Hippocampal formation (tissue), 2 donors: ENCODE measurements around the gene AFTPH.
A peak's percentile ranks its signal among the peaks of the same experiment; 100 is the strongest.
"Not testable (repeated sequence)": the region's sequence is repeated elsewhere in the genome, so short reads cannot be mapped to it uniquely, and the experiment has no call there.

Experiments used
- DNase-seq, 2 donors: peaks; one replicate each; lab custom pipeline; 2025; lab: John Stamatoyannopoulos, UW

The AFTPH gene

DNA sequence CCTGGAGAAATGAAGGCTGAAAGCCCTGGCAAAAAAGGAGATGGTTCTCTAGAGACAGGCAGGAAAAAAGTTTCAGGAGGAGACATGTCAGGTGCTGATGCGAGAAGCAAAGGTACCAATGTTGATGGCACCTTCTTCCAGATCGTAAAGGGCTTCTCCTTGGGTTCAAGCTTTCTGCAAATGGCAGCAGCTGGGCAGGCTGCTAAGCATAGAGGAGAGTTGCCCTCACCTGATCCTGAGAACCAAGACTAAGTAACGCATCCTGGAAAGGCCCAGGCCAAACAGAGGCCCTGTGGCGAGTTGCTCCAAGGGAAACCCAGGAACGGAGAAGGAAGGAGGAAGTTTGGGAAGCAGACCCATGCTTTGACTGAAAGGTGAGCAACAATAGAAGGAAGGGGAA lies 23.6 kb upstream of the AFTPH start:
- no peak for DNase-seq

DNA sequence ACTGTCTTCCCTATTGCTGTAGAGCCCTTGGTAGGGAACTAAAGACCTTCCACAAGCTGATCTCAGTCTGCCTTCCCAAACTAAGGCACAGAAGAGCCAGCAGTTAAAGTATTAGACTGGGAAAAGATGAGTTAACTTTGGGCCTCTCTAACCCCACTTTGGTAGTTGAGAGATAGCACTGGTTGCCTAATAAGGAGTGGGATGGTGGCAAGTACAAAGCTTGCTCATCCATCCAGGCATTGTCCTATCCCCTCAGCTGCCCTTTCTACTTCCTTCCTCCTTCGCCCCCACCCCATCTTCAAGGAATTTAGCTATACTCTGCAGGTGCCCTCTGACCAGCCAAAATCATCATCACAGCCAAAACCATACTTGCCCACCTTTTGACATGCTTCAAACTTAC lies 22.2 kb upstream of the AFTPH start:
- no peak for DNase-seq

DNA sequence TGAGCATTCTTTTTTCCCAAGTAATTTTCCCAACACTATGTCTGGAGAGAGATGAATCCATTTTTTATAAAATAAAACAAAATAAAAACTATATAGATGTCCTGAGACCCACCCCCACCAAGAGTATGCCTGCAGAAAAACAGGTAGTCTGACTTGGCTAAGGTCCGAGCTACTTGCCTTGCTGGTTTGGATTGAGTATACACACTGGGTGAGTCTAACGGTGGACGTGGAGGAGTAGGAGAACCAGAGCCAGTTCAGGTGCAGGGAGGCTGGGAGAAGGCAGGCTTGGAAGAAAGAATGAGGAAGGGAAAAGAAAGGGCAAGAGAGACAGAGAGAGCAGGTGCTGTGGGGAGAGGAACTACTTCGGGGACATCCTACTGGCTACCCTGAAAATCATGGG lies 21.3 kb upstream of the AFTPH start:
- DNase-seq = no peak

DNA sequence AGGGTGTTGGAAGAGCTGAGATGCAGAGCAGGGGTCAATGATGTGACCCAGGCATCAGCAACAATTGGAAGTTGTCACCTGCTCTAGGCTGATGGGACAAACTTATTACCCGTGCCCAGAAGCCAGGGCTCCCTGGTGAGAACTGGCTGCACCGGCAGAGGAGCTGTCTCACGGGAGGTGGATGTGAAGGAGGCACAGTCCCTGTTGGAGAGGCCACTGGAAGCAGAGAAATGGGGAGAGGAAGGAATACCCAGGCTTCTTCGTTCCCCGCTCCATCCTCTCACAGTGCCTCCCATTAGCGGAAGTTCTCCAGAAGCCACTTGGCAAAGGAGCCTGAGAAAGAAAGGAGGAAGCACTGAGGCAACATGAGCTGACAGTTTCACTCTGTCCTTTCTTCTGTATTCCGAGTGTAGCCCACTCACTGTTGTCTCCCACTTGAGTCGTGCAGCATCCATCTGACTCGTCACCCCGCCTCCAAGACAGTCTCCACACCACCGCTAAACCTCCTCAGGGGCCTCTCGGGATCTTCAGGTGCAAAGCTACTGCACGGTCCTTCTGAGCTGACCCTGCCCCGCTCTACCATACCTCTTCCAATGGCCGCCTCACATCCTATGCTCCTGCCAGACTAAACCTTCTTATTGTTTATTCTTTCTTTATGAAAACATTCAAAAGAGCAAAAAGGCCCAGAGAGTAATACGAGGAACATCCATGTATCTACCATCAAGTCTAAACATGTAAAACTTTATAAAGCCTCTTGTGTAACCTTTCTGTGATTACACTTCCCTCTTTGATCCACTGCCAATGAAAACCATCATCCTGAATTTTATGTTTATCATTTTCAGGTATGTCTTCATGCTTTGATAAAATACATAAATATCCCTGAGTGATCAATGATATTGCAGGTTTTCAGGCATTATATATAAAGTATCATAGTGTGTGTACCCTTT lies 19.1 kb upstream of the AFTPH start:
- DNase-seq = no peak

DNA sequence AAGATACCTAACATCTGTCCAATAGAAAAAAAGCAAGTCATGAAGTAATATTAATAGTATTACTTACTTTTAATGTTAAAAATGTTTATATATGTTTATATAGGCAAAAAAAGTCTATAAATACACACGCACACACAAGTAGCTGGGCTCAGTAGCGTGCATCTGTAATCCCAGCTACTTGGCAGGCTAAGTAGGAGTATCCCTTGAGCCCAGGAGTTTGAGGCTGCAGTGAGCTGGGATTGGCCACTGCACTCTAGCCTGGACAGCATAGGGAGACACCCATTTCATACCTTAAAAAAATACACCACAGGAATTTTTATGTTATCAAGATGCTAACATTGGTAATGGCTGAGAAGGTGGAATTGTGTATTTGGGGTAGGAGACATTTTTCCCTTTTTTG lies 17.4 kb upstream of the AFTPH start:
- DNase-seq = no peak

DNA sequence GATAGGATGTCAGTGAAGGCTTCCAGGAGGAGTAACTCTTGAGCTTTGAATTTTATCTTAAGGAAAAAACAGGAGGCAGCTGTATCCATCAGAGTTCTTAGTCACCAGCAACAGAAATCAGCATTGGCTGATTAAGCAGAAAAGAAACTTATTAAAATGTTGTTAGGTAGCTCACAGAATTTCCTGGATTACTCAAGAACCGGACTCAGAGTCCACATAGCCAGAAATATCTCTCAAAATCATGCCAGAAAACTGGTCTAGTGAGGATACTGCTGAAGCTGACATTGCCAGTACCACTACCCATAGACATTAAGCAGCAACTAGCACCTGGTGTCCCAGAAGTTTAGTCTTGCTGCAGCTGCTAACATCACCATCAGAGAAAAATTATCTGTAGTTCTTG lies 10.1 kb upstream of the AFTPH start:
- no peak for DNase-seq

DNA sequence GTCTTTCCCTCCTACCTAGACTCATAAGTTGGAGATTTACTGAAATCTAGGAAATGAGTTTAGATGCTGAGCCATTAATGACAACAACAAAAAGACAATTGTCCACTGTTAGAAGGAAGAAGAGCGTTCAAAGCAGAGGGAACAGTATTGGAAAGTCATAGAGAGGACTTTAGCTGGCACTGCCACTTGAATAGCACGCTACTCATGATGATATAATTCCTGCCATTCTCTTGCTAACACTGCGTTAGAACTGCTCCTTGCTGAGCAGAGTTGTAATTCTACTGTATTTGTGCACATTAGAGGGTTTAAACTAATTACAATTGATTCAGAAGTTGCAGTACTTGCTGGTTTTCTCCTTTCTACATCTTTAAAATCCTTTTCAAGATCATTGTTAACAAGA lies 9.0 kb upstream of the AFTPH start:
- DNase-seq = peak in 1 of 2 donors; percentile 51

DNA sequence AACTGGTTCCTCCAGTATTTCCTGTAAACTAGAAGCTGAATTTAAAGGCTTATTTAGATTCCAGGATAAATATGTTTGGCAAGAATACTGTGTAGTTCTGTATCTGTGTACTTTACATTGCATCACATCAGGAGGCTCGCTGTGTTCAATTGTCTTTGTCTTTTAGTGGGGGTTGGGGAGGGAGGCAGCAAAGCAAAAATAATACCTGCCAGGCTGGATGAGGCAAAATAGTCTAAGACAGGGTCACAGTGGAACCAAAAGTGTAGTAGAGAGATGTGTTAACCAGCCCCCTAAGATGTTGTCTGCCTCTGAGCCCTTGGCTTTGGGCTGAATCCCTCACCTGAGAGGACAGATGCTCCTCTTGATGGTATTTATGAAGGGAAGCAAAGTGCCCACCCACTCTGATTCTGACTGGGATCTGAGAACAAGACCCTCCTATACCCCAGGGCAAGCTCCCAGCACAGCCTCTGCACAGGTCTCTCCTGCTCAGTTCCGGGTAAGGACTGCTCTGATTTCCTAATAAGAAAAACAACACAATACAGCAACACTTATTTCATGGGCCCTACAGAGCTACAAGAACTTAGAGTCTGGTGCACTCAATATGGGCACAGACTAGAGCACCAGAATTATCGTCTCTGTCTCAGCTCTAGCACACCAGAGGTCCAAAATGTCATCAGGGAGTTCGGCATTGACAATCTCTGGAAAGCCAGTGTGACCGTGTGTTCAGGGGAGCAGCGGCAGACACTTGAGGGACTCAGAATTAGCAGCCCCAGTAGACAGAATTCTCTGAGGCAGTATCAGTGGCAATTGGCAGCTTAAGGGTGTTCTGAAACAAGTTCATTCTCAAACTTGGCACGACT lies 7.2 kb upstream of the AFTPH start:
- no peak for DNase-seq

DNA sequence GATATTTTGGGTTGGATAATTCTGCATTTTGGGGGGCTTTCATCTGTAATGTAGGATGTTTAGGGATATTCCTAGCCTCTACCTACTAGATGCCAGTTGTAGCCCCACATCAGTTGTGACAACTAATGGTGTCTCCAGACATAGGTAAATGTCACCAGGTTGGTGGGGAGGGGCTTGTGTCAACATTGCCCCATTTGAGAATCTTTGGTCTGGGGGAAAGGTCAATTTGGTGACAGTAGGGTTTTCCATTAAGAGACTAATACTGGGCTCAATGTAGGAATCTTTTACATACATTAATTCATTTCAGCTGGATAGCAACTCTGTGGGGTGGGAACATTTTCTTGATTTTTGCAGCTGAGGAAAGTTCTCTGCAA lies 6.6 kb upstream of the AFTPH start:
- DNase-seq = no peak

DNA sequence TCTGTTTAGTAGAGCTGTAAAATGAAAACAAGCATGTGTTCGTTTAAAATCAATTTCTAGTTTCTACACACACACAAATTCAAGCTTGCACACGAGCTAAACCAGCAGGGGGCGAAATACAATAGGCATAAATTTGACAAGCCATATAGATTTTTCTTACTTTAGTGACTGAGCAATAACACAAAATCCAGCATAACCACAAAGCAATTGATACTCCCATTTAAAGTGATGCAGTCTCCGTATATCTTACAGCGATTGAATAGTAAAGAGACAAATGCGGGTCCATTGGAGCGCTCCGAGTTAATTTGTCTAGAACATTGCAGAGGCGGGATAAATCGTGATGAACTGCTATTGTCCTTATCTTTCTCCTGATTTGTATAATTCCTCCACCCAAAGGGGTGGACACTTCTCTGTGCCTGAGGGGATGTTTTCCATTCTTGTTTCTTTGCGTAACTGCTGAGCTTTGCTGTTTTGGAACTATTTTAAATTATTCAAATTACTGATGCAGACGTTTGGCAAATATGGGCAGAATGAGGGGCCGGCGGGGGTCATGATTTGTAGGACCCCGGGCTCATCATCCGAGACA lies 1.2 kb upstream of the AFTPH start:
- peak; percentile 44 to 87 for DNase-seq

DNA sequence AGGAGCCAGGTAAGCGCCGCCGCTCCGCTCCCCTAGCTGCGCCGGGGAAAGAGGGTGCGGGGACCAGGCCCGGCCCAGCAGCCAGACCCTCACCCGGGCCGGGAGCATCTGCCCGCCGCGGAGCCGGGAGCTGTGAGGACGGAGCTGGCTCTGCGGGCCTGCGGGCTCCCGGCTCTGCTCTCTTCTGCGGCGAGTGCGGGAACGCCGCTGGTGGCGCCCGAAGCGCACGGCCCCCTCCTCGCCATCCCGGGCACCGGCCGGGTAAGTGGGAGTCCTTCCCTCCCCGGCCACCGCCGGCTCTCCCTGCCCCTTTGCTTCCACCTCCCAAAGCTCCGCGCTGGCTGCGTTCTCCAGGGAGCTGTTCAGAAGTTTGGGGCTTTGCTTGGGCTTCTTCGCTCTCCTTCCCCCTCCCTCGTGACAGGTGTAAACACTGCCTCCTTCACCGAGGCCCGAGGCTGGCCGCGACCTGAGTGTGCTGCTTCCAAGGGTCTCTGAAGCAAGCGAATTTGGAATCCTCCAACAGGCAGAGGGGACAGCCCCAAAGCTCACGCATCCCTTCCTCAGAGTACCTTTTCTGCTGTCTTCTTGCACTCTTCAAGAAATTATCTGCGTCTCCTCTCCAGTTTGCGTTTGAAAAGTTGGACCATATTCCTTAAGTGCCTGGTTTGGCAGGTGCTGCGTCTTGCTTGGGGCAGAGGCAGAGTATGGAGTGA lies 632 bp downstream of the AFTPH start:
- DNase-seq = peak in 1 of 2 donors; percentile 32

DNA sequence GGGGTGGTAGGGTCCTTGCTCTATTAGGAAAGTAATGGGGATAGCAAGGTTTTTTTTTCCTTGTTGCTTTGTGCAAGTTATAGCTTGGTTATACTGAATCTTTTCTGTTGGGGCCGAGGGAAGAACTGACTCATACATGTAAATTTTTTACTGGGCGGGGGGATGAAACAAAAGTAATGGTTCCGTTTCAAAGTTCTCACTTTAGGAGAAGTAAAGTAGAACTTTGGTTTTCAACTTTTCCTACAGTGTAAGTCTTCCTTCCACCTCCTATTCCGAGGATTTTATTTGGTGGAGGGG lies 1.1 kb downstream of the AFTPH start:
- DNase-seq = no peak

DNA sequence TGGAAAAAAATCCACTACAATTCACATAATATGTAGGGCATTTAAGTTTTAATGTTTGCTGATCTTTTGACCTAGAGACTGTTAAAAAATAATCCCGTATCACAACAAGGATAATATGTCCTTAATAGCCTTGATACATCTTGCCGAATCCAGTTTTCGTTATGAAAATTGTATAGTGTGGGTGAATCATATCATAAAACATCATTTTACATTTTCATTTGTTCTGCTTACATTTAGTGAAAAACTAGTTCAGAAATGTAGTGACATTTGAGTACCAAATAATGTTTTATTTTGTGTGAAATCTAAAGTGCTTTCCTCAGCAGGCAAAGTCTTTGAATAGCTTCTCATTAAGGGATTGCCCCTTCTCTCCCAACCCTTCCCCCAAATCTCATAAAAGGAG lies 1.9 kb downstream of the AFTPH start:
- DNase-seq = no peak

DNA sequence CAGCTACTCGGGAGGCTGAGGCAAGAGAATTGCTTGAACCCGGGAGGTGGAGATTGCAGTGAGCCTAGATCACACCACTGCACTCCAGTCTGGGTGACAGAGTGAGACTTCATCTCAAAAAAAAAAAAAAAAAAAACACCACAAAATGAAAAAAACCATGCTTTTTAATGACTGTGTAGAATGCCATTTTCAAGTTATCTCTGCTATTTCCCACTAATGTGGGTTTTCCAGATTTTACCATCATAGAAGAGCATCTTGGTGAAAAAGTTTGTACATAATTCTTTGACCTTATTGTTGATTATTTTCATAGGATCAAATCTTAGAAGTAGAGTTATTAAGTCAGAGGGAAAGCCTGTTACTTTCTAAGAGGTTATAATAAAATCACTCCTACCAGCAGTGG lies 6.8 kb downstream of the AFTPH start:
- not testable (repeated sequence) for DNase-seq

DNA sequence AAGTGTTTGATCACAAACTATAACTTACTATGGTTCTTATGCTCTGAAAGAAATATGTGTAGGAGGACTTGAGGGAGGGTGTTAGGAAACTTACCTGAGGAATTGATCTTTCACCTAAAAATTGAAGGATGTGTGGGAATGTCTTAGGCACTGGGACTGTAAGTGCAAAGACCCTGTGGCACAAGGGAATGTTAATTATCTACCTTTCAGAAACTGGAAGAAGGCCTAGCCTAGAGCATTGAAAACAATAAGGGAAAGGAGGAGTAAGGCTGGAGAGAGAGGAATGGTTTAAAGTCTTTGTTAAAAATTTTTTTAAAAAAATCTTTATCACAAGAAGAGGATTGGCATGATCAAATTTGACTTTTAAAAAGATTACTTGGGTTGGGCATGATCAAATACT lies 7.9 kb downstream of the AFTPH start:
- DNase-seq = no peak

DNA sequence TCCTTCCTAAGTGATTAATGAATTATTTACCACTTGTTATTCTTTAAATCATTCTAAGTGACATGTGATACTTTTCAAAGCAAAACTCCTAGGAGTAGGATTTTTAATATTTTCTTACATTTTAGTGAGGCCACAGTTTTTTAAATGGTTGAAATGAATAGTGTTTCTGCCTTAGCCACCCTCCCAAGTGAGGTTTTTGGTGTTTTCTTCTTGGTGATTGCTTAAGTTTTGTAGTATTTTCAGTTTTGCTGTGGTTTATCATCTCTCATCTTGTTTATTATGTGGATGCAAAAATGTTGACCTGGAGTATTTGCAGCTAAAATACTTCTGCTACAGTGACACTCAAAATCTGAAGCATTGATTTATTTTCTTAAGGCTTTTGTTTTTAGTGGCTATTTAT lies 9.8 kb downstream of the AFTPH start:
- no peak for DNase-seq

DNA sequence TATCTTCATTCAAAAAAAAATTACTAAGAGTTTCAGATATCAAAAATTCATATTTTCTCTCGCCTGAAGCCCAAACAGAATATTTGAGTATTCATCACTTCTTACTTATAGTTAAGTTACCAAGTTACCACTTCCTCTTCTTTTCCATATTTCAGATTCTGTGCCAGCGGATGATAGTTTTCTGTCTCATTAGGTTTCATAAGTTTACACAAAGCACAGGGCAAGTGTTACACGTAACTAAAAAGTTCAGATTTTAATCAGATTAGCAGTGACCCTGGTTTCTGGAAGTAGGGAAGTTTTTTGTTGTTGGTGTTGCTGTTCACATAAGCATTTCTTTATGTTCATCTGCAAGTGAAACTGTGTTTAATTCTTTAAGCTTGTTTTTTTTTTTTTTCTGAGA lies 10.2 kb downstream of the AFTPH start:
- DNase-seq = no peak

DNA sequence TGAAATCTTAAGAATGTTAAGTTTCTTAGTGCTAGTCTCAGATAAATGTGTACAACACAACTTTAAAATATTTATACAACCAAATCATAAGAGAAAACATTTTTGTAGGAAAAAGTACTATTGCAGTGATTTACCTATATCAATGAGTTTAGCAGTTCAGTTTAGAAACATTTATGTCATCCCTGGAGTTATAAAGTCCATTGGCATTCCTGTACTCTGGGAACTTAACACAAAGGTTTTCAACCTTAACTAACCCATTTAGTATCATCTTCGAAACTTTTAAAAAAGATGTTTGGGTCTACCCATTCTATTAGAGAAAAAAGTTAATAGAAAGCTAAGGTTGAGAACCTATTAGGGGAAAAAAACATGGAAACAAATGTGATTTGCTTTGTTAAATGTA lies 10.9 kb downstream of the AFTPH start:
- DNase-seq = no peak

DNA sequence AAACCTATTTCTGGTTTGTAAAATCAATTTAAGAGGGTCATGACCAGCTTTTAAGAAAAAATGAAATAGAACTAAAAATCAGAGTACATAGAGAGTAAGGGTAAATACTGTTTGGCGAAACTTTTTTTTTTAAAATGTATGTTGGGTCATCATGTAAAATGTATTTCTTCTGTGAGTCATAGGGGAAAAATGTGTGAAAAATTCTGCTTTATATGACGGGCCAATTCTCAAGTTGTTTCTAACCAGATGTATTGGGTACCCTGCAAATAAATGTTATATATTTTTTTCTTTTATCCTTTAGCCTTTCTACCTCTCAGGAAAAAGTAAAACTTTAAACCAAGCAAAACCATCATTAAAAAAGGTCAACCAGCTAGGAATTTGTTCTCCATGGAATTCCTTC lies 13.9 kb downstream of the AFTPH start:
- DNase-seq = no peak

DNA sequence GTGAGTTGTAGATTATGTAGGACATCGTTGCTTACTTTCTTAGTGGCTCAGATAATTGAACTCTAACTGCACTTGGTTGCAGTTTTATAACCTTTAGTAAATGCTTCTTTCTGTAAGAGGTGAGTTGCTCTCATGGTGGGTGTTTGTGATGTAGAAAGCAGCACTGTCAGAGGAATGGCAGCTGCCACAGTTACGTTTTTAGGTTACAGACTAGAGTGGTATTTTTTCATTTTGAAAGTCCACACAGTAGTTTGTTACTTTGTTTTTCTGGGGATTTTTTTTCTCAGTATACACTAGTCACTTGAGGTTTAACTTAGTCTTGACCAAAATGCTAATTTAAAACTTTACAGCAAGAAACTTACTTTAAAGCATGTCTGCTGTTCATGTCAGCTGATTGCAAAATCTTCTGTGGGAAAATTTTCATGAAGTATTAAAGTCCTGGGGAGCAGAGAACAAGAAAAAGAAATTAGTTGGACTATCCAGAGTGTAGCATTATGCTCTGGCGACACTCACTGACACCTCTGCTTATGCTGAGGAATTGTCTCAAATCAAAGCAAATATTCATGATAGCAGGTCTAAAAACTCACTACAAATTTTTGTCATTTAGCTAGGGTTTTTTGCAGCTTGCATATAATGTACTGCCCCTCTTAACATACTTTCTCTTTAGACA lies 14.8 kb downstream of the AFTPH start:
- DNase-seq = no peak

DNA sequence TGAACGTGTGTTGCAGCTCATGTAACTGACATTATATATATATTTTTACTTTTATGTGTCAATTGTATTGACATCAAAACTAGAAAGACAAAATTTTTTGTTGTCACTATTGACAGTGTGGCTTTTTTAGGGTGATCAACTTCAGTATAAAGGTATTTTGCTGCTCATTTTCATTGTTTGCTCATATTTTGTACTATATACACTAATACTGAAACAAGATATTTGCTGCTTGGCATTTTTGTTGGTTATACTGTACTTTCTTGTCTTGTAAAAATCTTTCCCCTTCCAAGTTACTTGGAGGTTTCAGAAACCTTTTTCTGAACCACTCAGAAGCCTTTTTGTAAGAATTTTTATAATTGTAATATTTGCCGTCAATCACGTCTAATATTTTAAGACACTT lies 16.5 kb downstream of the AFTPH start:
- no peak for DNase-seq

DNA sequence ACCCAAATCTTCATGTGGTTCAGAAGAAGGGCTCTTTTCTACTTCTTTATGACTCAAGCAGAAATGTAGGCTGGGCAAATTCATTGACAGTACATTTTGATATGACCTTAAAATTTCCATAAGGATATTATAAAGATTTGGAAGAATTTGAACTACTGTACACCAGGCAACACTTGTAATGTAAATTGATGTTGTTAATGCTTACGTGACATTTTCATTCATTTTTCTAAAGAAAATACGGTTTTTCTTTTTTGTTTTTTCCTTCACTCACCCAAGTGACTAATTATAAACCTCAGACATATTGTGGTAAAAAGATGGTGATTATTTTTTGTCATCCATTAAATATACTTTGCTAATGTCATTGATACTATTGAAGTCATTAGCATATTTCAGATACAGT lies 17.4 kb downstream of the AFTPH start:
- DNase-seq = no peak
